HL-60 (cell line): ENCODE measurements around the gene EPS8L1.

Experiments
- DNase-seq, 2 experiments: peaks; one replicate each; pipeline ENCODE4 v3.0.0-alpha.2; 2010 to 2020; ENCODE audit warnings: low read depth in 1 of 2, low spot score in 1 of 2
- H3K27ac ChIP-seq: fragments of 250-450 bp; sonication (Bioruptor Pico); replicated peaks from 2 replicates; pipeline ENCODE4 v1.5.1; 2020; ENCODE audit warnings: mild to moderate bottlenecking, moderate library complexity
- H3K27me3 ChIP-seq: fragments of 250-450 bp; sonication (Bioruptor Pico); 2 replicates; pipeline ENCODE4 v1.5.1; 2021; ENCODE audit warnings: mild to moderate bottlenecking, moderate library complexity; ENCODE audit not compliant: insufficient read depth, poor library complexity, severe bottlenecking
- H3K4me3 ChIP-seq: replicated peaks from 2 replicates; pipeline ENCODE4 v1.5.1; 2011; ENCODE audit warnings: mild to moderate bottlenecking, control low read depth, low read length; ENCODE audit not compliant: insufficient read depth
- GABPA ChIP-seq: IDR thresholded peaks from 2 replicates; pipeline ENCODE4 v1.6.1; 2012; ENCODE audit warnings: low read depth
- POLR2AphosphoS5 ChIP-seq: IDR thresholded peaks from 2 replicates; pipeline ENCODE4 v1.6.1; 2012; ENCODE audit warnings: low read depth
- SPI1 ChIP-seq: IDR thresholded peaks from 2 replicates; pipeline ENCODE4 v1.6.1; 2012; ENCODE audit warnings: low read depth, mild to moderate bottlenecking, borderline replicate concordance
- TF ChIP-seq, protein P1 (sequence below): IDR thresholded peaks from 2 replicates; pipeline ENCODE4 v1.6.1; 2012; ENCODE audit warnings: low read depth; ENCODE audit not compliant: insufficient replicate concordance
- TF ChIP-seq, protein P2 (sequence below): IDR thresholded peaks from one replicate; pipeline ENCODE4 v1.5.1; 2011; ENCODE audit warnings: low read length, control low read depth, inconsistent platforms; ENCODE audit not compliant: insufficient read depth

Gene EPS8L1

DNA sequence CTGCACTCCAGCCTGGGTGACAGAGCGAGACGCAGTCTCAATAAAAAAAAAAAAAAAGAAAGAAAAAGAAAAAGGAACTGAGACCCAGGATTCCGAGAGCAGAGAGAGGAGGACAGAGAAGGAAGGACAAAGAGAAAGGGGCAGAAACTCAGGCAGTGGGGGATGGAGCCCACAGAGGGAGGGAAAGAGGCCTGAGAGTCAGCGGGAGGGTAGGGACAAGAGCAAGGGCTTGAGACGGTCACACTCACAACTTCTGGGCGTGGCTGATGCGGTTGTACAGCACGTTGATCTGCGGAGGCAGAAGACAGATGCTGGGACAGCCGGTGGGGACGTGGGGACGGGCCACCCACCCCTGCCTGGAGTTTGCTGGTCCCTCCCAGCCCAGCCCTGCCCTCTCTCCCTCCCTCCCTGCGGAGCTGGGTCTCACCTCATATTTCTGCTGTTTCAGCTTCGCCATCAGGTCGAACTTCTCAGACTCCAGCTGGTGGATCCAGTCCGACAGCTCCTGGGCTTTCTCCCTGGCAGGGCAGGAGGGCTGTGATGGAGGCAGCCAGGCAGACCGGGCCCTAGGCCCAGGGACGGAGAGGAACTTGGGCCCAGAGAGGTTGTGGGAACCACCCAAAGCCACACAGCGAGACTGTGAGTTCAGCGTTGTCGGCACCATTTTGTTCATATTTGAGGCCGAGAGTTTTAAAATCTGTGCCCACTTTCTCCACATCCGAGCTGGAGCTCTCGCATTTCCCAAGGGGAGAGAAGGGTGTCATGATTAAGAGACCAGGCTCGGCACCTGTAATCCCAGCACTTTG is 58.2 kb downstream of the EPS8L1 start:
- Histone ChIP-seq H3K27ac (no peak overlapping the region), H3K27me3 (peaks cover 22% of the 10 kb centered on the region), H3K4me3 (no peak overlapping the region)
- TF ChIP-seq POLR2AphosphoS5 (no peak), SPI1 (no peak; the same call in 1 of the 2 replicates), GABPA (no peak)
- TF ChIP-seq, protein P1, sequence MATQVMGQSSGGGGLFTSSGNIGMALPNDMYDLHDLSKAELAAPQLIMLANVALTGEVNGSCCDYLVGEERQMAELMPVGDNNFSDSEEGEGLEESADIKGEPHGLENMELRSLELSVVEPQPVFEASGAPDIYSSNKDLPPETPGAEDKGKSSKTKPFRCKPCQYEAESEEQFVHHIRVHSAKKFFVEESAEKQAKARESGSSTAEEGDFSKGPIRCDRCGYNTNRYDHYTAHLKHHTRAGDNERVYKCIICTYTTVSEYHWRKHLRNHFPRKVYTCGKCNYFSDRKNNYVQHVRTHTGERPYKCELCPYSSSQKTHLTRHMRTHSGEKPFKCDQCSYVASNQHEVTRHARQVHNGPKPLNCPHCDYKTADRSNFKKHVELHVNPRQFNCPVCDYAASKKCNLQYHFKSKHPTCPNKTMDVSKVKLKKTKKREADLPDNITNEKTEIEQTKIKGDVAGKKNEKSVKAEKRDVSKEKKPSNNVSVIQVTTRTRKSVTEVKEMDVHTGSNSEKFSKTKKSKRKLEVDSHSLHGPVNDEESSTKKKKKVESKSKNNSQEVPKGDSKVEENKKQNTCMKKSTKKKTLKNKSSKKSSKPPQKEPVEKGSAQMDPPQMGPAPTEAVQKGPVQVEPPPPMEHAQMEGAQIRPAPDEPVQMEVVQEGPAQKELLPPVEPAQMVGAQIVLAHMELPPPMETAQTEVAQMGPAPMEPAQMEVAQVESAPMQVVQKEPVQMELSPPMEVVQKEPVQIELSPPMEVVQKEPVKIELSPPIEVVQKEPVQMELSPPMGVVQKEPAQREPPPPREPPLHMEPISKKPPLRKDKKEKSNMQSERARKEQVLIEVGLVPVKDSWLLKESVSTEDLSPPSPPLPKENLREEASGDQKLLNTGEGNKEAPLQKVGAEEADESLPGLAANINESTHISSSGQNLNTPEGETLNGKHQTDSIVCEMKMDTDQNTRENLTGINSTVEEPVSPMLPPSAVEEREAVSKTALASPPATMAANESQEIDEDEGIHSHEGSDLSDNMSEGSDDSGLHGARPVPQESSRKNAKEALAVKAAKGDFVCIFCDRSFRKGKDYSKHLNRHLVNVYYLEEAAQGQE: no peak
- TF ChIP-seq, protein P2, sequence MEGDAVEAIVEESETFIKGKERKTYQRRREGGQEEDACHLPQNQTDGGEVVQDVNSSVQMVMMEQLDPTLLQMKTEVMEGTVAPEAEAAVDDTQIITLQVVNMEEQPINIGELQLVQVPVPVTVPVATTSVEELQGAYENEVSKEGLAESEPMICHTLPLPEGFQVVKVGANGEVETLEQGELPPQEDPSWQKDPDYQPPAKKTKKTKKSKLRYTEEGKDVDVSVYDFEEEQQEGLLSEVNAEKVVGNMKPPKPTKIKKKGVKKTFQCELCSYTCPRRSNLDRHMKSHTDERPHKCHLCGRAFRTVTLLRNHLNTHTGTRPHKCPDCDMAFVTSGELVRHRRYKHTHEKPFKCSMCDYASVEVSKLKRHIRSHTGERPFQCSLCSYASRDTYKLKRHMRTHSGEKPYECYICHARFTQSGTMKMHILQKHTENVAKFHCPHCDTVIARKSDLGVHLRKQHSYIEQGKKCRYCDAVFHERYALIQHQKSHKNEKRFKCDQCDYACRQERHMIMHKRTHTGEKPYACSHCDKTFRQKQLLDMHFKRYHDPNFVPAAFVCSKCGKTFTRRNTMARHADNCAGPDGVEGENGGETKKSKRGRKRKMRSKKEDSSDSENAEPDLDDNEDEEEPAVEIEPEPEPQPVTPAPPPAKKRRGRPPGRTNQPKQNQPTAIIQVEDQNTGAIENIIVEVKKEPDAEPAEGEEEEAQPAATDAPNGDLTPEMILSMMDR: no peak
- DNase-seq: peak in 1 of 2 experiments; percentile 63

DNA sequence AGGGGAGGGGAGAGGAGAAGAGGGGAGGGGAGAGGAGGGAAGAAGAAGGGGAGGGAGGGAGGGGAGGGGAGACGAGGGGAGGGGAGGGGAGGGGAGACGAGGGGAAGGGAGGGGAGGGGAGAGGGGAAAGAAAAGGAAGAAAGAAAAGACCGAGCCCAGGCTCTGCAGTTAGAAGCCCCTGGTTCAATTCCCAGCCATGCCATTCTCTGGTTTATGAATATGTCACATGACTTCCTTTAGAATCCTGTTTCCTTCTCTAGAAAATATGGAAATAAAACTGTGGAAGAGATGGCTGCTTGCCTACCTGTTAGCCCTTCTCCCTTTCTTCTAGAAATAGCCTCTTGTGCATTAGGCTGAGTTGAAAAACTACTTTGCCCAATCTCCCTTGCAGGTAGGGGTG is 59.1 kb downstream of the EPS8L1 start:
- no peak for DNase-seq
- Histone ChIP-seq H3K4me3 (no peak overlapping the region), H3K27me3 (peaks cover 18% of the 10 kb centered on the region), H3K27ac (no peak overlapping the region)
- TF ChIP-seq SPI1 (no peak), POLR2AphosphoS5 (no peak), GABPA (no peak)
- TF ChIP-seq, protein P1: no peak
- TF ChIP-seq, protein P2: no peak

DNA sequence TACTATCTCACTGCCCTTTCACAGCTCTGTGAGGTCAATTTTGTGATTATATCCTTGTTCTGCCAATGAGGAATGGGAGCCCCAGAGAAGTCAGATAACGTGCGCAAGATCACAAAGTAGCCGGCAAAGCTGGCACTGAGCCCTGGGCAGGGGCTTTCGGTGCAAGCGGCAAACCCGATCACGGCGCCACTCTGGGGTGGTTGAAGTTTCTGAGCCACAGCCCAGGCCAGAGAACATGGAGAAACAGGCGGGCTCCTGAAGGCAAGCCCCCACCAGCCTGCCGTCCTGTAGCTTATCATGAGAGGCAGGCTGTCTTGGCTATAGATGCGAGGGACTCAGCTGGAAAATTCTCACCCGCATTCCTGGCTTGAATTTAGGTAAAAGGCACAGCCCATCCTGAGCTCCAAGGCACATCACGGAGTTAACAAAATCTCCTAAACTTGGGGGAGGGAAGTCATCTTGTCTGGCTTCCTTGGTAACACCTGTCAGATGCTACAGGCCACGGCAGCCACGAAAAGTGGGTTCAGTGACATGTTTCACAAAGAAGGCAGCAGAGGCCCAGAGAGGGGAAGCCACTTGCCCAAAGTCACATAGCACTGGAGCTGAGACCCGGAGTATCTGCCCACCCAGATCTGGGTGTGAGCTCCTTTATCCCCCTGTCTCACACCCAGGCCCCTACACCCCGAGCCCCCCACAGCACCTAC is 60.9 kb downstream of the EPS8L1 start:
- no peak for TF ChIP-seq SPI1
- TF ChIP-seq, protein P2: no peak
- no peak for TF ChIP-seq POLR2AphosphoS5
- TF ChIP-seq GABPA: no peak
- TF ChIP-seq, protein P1: no peak
- DNase-seq: no peak
- Histone ChIP-seq H3K27me3 (peaks cover 8% of the 10 kb centered on the region), H3K27ac (no peak overlapping the region), H3K4me3 (no peak overlapping the region)
